ENCODE data around the gene TSC22D1. TPM values are rescaled to one million over a fixed set of nuclear protein-coding genes. Genes with fewer than 3 reads are reported as not detected.

The TSC22D1 gene
- polyA plus RNA-seq, 1 donor (not counting 4 experiments of a cell fraction or from before 2014, with no cell fraction given) = 177 TPM

- dilution Hi-C loops (cut with MboI; ENCODE audit: extremely low pct_ligation_motif_present, low sequenced_read_pairs) = no loop called here
- H3K36me3 ChIP-seq (ENCODE audit: control insufficient read depth in 2 of 2, extremely low read depth in 1 of 2, insufficient read depth in 2 of 2, low read length in 2 of 2) = no peaks in the 10 kb centered on the region
- H3K9ac ChIP-seq (ENCODE audit: control insufficient read depth, extremely low read depth, insufficient read depth, low read length) = no peak overlapping the region
- H3K27ac ChIP-seq (ENCODE audit: control insufficient read depth, insufficient read depth, low read length) = no peak overlapping the region
- no peak for TF ChIP-seq EZH2 (IDR thresholded peaks at IDR 0.05; ENCODE audit: low read length)
- no peak for TF ChIP-seq CTCF (optimal IDR thresholded peaks at IDR 0.05 in 1 of 3, IDR thresholded peaks at IDR 0.05 in 1 of 3, conservative IDR thresholded peaks at IDR 0.05 in 1 of 3; ENCODE audit: extremely low read depth in 1 of 3, insufficient read depth in 2 of 3, low read length in 3 of 3)
- no peak overlapping the region for H3K4me3 ChIP-seq (ENCODE audit: control insufficient read depth in 2 of 3, extremely low read depth in 1 of 3, insufficient read depth in 2 of 3, low read depth in 1 of 3, low read length in 3 of 3)
- no peak overlapping the region for H3K4me2 ChIP-seq (ENCODE audit: control insufficient read depth, extremely low read depth, insufficient read depth, low read depth, low read length)
- no peaks in the 10 kb centered on the region for H3K27me3 ChIP-seq (ENCODE audit: control insufficient read depth, extremely low read depth, insufficient read depth, low read length)
- no peaks in the 10 kb centered on the region for H3K9me1 ChIP-seq (ENCODE audit: control insufficient read depth, extremely low read depth, insufficient read depth, low read length)
- DNase-seq (ENCODE audit: low read depth, low spot score) = no peak
- no peaks in the 10 kb centered on the region for H4K20me1 ChIP-seq (ENCODE audit: control insufficient read depth, extremely low read depth, insufficient read depth, low read length)
- H2AFZ ChIP-seq (ENCODE audit: control insufficient read depth, low read length) = no peak overlapping the region
- no peaks in the 10 kb centered on the region for H3K79me2 ChIP-seq (ENCODE audit: control insufficient read depth, insufficient read depth, low read length)
- H3K9me3 ChIP-seq (ENCODE audit: control insufficient read depth, low read depth, low read length) = no peaks in the 10 kb centered on the region
- H3K4me1 ChIP-seq (ENCODE audit: control insufficient read depth, extremely low read depth, insufficient read depth, low read length) = peaks cover 16% of the 10 kb centered on the region
- FAIRE-seq = no peak
These were observed 174.6 kb downstream of the TSC22D1 start for GRCh38 chr13:44401577-44401976.

- DNase-seq (ENCODE audit: low read depth, low spot score) = no peak
These were observed 175.4 kb downstream of the TSC22D1 start for GRCh38 chr13:44400736-44401135.

More at GRCh38 chr13:44400736-44401135, 175.4 kb downstream of the TSC22D1 start:
- dilution Hi-C loops (cut with MboI; ENCODE audit: extremely low pct_ligation_motif_present, low sequenced_read_pairs) = no loop called here
- FAIRE-seq = no peak
- Histone ChIP-seq H3K79me2 (ENCODE audit: control insufficient read depth, insufficient read depth, low read length) (no peaks in the 10 kb centered on the region), H2AFZ (ENCODE audit: control insufficient read depth, low read length) (no peak overlapping the region), H3K4me1 (ENCODE audit: control insufficient read depth, extremely low read depth, insufficient read depth, low read length) (peaks cover 16% of the 10 kb centered on the region), H3K9me1 (ENCODE audit: control insufficient read depth, extremely low read depth, insufficient read depth, low read length) (no peaks in the 10 kb centered on the region), H3K27me3 (ENCODE audit: control insufficient read depth, extremely low read depth, insufficient read depth, low read length) (no peaks in the 10 kb centered on the region), H3K4me3 (ENCODE audit: control insufficient read depth in 2 of 3, extremely low read depth in 1 of 3, insufficient read depth in 2 of 3, low read depth in 1 of 3, low read length in 3 of 3) (no peak overlapping the region), H3K4me2 (ENCODE audit: control insufficient read depth, extremely low read depth, insufficient read depth, low read depth, low read length) (no peak overlapping the region), H3K9me3 (ENCODE audit: control insufficient read depth, low read depth, low read length) (no peaks in the 10 kb centered on the region), H3K36me3 (ENCODE audit: control insufficient read depth in 2 of 2, extremely low read depth in 1 of 2, insufficient read depth in 2 of 2, low read length in 2 of 2) (no peaks in the 10 kb centered on the region), H3K27ac (ENCODE audit: control insufficient read depth, insufficient read depth, low read length) (no peak overlapping the region), H3K9ac (ENCODE audit: control insufficient read depth, extremely low read depth, insufficient read depth, low read length) (no peak overlapping the region), H4K20me1 (ENCODE audit: control insufficient read depth, extremely low read depth, insufficient read depth, low read length) (no peaks in the 10 kb centered on the region)
- TF ChIP-seq EZH2 (IDR thresholded peaks at IDR 0.05; ENCODE audit: low read length) = no peak
- no peak for TF ChIP-seq CTCF (optimal IDR thresholded peaks at IDR 0.05 in 1 of 3, IDR thresholded peaks at IDR 0.05 in 1 of 3, conservative IDR thresholded peaks at IDR 0.05 in 1 of 3; ENCODE audit: extremely low read depth in 1 of 3, insufficient read depth in 2 of 3, low read length in 3 of 3)

All from keratinocyte (primary cell).